ENCODE data around the gene COLEC12.

COLEC12 gene

DNA sequence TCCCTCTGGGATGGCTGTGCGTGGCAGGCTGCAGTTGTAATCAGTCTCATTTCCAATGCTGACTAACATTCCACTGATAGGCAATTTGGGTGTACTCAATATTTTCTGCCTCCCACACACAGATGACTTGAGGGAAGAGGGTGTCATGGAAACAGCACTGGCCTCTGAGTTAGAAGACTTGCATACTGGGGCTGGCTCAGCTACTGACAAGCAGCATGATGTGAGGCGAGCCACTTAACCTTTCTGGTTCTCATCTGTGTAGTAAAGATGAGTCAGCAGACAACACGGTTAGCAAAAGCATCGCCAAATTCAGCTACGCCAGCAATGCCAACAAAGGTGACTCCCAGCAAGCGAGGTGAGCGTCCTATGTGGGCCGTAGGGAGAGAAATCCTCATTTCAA lies 73.5 kb downstream of the COLEC12 start:
- Histone ChIP-seq H3K9ac (ENCODE audit: low read depth, low read length) (no peak overlapping the region), H3K36me3 (ENCODE audit: control insufficient read depth, insufficient read depth, low read length) (no peaks in the 10 kb centered on the region), H3K9me3 (ENCODE audit: control insufficient read depth, insufficient read depth, low read length) (no peaks in the 10 kb centered on the region), H3K4me3 (ENCODE audit: low read depth, low read length) (no peak overlapping the region), H3K27me3 (ENCODE audit: control insufficient read depth, insufficient read depth, low read length) (no peaks in the 10 kb centered on the region), H3K4me1 (ENCODE audit: control insufficient read depth, insufficient read depth, low read length) (no peaks in the 10 kb centered on the region)

DNA sequence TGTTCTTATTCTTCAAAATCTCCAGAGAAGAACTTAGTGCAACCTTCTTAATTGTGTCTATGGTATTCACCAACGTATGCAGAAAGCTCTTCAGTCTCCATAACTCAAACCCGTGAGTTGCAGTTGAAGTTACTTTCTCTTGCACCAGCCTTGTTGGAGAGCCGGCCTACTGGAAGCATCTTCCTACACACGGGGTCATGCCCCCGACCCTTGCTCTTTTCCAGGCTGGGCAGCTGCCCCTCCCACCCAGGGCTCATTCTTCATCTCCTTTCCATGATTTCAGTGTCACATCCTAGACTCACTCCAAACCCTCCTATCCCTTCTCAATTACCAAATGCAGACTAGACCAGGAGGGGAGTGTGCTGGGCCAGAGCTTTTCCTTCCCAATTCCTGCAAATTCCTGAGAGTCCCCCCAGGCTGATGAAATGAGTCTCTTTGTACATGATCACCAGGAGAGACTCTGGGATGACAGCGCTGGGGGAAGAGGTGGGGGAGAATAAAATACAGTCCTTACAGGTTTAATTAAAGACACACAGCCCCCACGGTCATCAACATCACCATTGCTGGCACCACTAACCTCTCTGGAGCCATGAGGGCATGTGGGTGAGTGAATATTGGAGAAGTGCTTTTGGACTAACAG lies 75.3 kb downstream of the COLEC12 start:
- Histone ChIP-seq H3K9me3 (ENCODE audit: control insufficient read depth, insufficient read depth, low read length) (no peaks in the 10 kb centered on the region), H3K9ac (ENCODE audit: low read depth, low read length) (no peak overlapping the region), H3K4me1 (ENCODE audit: control insufficient read depth, insufficient read depth, low read length) (peaks cover 6% of the 10 kb centered on the region), H3K36me3 (ENCODE audit: control insufficient read depth, insufficient read depth, low read length) (no peaks in the 10 kb centered on the region), H3K4me3 (ENCODE audit: low read depth, low read length) (no peak overlapping the region), H3K27me3 (ENCODE audit: control insufficient read depth, insufficient read depth, low read length) (no peaks in the 10 kb centered on the region)

DNA sequence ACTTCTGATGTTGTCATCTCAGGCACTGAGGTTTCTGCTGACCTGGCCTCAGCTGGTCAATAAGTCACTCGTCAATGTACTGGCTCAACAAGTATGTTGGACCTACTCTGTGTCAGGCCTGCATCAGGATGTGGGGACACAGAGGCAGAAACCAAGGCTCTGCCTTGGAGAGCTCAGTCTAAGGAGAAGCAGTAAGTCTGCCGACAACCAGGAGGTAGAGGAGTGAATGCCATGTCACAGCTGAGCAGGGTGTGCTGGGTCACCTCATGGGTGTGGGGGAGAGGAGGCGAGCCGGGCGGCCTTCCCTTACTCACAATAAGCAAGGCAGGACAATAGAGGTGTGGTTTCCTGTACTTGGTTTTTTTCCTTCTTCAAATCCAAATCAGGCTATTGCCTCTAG lies 75.8 kb downstream of the COLEC12 start:
- Histone ChIP-seq H3K9me3 (ENCODE audit: control insufficient read depth, insufficient read depth, low read length) (no peaks in the 10 kb centered on the region), H3K4me1 (ENCODE audit: control insufficient read depth, insufficient read depth, low read length) (peaks cover 6% of the 10 kb centered on the region), H3K36me3 (ENCODE audit: control insufficient read depth, insufficient read depth, low read length) (no peaks in the 10 kb centered on the region), H3K27me3 (ENCODE audit: control insufficient read depth, insufficient read depth, low read length) (no peaks in the 10 kb centered on the region), H3K4me3 (ENCODE audit: low read depth, low read length) (no peak overlapping the region), H3K9ac (ENCODE audit: low read depth, low read length) (no peak overlapping the region)

DNA sequence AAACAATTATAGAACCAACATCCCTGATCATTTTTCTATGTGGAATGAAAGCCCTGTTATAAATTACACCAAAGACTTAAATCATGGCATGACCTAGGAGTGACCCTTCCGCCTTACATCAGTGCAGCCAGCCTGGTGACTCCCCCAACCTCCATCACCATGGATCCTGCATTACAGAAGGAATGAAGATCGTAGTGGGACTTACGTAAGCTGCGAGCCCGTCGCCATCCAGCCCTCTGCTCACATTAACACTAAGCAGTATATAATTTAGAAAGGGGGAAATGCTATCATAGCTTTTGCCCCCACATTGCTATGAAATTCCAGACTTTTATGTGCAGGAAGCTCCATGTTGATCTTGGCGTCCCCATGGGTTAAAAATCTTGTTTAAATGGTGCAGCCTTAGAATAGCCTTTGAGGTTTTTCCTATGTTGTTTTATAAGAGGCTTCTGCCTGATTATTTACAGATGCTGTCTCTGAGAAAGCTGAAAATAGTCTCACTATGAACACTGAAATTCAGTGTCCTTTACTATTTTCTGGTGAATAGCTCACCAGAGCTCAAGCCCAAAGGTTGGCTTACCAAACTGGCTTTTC lies 76.3 kb downstream of the COLEC12 start:
- peaks cover 6% of the 10 kb centered on the region for H3K4me1 ChIP-seq (ENCODE audit: control insufficient read depth, insufficient read depth, low read length)
- no peaks in the 10 kb centered on the region for H3K9me3 ChIP-seq (ENCODE audit: control insufficient read depth, insufficient read depth, low read length)
- H3K9ac ChIP-seq (ENCODE audit: low read depth, low read length), result no peak overlapping the region

DNA sequence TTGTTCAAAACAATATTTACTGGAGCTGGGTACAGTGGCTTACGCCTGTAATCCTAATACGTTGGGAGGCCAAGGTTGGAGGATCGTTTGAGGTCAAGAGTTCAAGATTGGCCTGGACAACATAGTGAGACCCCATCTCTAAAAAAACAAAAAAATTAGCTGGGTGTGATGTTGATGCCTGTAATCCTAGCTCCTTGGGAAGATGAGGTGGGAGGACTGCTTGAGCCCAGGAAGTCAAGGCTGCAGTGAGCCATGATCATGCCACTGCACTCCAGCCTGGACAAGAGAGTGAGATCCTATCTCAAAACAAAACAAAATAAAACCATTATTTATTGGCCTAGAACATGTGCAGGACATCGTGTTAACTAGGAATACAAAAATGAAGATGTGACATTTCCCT lies 77.5 kb downstream of the COLEC12 start:
- Histone ChIP-seq H3K27me3 (ENCODE audit: control insufficient read depth, insufficient read depth, low read length) (no peaks in the 10 kb centered on the region), H3K4me1 (ENCODE audit: control insufficient read depth, insufficient read depth, low read length) (peaks cover 6% of the 10 kb centered on the region), H3K4me3 (ENCODE audit: low read depth, low read length) (no peak overlapping the region), H3K9me3 (ENCODE audit: control insufficient read depth, insufficient read depth, low read length) (no peaks in the 10 kb centered on the region), H3K9ac (ENCODE audit: low read depth, low read length) (no peak overlapping the region), H3K36me3 (ENCODE audit: control insufficient read depth, insufficient read depth, low read length) (no peaks in the 10 kb centered on the region)

More for the DNA sequence above, 76.3 kb downstream of the COLEC12 start:
- no peaks in the 10 kb centered on the region for H3K27me3 ChIP-seq (ENCODE audit: control insufficient read depth, insufficient read depth, low read length)
- H3K36me3 ChIP-seq (ENCODE audit: control insufficient read depth, insufficient read depth, low read length), result no peaks in the 10 kb centered on the region
- no peak overlapping the region for H3K4me3 ChIP-seq (ENCODE audit: low read depth, low read length)

DNA sequence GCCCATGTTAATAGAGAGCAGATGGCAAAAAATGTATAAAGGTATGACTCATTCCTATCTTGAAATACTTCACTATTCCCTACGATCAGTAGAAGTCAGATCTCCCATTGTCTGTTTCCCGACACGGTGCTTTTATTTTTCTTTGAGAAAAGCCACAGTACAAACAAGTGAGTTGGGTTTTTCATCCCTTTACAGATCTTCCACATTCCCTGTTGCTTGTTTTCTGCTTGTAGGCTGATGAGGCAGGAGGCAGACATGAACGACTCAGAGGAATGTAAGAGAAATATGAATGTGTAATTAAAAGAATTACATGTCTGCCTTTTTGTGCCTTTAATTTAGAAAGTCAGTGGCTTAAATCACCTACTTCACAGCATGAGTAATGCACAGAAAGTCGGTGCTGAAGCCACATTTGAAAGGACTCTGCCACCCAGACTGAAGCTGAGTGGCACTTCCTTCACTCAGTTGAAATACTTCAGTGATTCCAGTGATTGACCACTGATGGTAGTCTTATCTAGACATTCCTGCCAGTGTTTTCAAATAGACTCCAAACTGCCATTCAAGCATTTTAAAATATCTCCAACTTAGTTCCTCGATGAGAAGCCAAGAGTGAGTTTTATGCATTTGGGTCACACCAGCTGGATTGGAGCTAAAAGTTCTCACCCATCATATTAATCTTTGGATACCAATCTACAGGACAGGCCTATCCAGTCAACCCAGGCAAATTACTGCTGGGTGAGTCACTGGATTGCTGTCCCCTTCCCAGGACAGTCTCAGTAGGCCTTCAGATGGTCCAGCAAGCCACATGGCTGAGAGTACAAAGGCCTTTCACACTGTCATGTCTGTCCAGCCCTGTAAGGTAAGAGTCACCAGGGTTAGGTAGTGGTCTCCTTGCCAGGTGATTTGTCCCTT lies 79.0 kb downstream of the COLEC12 start:
- H3K27me3 ChIP-seq (ENCODE audit: control insufficient read depth, insufficient read depth, low read length), result no peaks in the 10 kb centered on the region
- peaks cover 6% of the 10 kb centered on the region for H3K4me1 ChIP-seq (ENCODE audit: control insufficient read depth, insufficient read depth, low read length)
- H3K9me3 ChIP-seq (ENCODE audit: control insufficient read depth, insufficient read depth, low read length), result no peaks in the 10 kb centered on the region
- no peak overlapping the region for H3K9ac ChIP-seq (ENCODE audit: low read depth, low read length)
- no peak overlapping the region for H3K4me3 ChIP-seq (ENCODE audit: low read depth, low read length)
- no peaks in the 10 kb centered on the region for H3K36me3 ChIP-seq (ENCODE audit: control insufficient read depth, insufficient read depth, low read length)

DNA sequence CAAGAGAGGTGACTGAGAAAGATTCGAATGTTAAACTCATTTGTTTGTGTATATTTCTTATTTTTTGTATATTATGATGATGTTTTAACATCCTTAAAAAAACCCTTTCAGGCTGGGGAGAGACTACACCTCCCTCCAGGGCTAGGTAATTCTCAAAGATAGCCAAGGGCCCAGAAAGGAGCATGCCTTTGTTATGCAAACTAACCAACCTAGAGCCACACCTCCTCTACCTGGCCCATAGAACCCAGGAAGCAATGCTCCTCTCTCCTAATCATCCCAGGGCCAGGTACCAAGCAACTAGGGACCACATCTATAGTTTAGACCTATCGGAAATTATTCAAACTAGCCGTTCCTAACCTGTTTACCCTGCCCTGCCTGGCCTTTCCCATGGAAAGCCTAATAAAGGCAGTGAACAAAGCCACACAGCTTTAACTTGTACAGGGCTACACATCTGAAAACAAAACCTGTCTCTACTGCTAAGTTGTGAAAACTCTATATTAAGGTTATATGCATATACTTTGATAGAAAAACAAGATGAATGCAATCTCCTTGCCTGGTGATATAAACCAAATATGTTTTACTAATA lies 79.7 kb downstream of the COLEC12 start:
- H3K4me1 ChIP-seq (ENCODE audit: control insufficient read depth, insufficient read depth, low read length), result peaks cover 6% of the 10 kb centered on the region
- H3K4me3 ChIP-seq (ENCODE audit: low read depth, low read length), result no peak overlapping the region
- H3K9me3 ChIP-seq (ENCODE audit: control insufficient read depth, insufficient read depth, low read length), result no peaks in the 10 kb centered on the region
- H3K36me3 ChIP-seq (ENCODE audit: control insufficient read depth, insufficient read depth, low read length), result no peaks in the 10 kb centered on the region
- H3K27me3 ChIP-seq (ENCODE audit: control insufficient read depth, insufficient read depth, low read length), result no peaks in the 10 kb centered on the region
- H3K9ac ChIP-seq (ENCODE audit: low read depth, low read length), result no peak overlapping the region

DNA sequence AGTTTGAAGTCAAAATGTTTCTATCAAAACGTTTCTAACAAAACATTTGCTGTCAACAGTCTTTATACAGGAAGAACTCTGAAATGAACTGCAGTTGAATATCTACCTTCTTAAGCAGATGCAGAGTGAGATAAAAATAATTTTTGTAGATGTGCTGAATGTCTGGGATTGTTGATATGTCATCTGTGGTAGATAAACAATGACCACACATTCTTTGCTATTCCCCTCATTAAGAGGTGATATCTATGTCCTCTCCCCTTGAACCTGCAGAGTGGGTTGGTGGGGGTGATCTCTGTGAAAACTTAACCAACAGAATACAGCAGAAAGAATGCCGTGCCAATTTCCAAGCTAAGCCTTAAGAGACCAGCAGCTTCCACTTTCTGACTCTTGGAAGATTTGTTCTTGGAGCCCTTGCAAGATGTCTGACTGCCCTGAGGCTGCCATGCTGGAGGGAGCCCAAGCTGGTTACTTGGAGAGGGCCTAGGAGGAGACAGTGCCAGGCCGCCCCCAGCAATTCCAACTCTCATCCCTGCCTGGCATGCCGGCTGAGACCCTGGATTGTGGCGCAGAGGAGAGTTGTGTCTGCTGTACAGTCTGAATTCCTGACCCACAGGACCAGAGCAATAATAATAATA lies 80.8 kb downstream of the COLEC12 start:
- H3K36me3 ChIP-seq (ENCODE audit: control insufficient read depth, insufficient read depth, low read length), result no peaks in the 10 kb centered on the region
- H3K4me1 ChIP-seq (ENCODE audit: control insufficient read depth, insufficient read depth, low read length), result peaks cover 6% of the 10 kb centered on the region
- no peaks in the 10 kb centered on the region for H3K9me3 ChIP-seq (ENCODE audit: control insufficient read depth, insufficient read depth, low read length)
- no peak overlapping the region for H3K9ac ChIP-seq (ENCODE audit: low read depth, low read length)
- no peaks in the 10 kb centered on the region for H3K27me3 ChIP-seq (ENCODE audit: control insufficient read depth, insufficient read depth, low read length)
- no peak overlapping the region for H3K4me3 ChIP-seq (ENCODE audit: low read depth, low read length)

DNA sequence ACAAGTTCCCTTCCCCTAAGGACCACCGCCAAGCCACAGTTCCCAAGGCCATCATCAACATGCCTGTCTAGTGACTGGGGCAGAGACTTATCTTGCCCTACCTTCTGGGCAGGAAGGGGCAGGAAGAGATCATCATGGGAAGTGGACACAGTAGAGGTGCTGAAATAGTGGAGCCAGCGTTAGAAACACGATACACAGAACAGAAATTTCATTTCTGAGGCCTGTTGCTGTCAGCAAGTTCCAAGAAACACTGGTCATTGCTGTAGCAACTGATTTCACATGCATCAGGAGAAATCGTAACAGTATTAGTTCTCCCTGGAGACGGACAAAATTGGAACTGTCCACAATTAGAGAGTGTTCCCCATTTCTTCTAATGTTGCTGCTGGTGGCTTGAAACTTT lies 83.0 kb downstream of the COLEC12 start:
- no peaks in the 10 kb centered on the region for H3K9me3 ChIP-seq (ENCODE audit: control insufficient read depth, insufficient read depth, low read length)
- peaks cover 6% of the 10 kb centered on the region for H3K4me1 ChIP-seq (ENCODE audit: control insufficient read depth, insufficient read depth, low read length)
- no peaks in the 10 kb centered on the region for H3K27me3 ChIP-seq (ENCODE audit: control insufficient read depth, insufficient read depth, low read length)
- no peak overlapping the region for H3K4me3 ChIP-seq (ENCODE audit: low read depth, low read length)
- no peak overlapping the region for H3K9ac ChIP-seq (ENCODE audit: low read depth, low read length)
- H3K36me3 ChIP-seq (ENCODE audit: control insufficient read depth, insufficient read depth, low read length), result no peaks in the 10 kb centered on the region

DNA sequence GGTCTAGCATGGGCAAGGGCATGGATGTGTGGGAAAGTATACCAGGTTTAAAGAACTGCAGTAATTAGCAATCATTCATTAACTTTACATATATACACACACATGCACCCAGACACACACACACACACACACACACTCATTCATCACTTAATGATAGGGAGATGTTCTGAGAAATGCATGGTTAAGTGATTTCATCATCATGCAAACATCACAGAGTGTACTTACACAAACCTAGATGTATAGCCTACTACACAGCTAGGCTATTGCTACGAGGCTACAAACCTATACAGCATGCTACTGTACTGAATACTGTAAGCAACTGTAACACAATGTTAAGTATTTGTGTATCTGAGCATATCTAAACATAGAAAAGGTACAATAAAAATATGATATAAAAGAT lies 83.6 kb downstream of the COLEC12 start:
- H3K4me1 ChIP-seq (ENCODE audit: control insufficient read depth, insufficient read depth, low read length), result peaks cover 6% of the 10 kb centered on the region
- H3K27me3 ChIP-seq (ENCODE audit: control insufficient read depth, insufficient read depth, low read length), result no peaks in the 10 kb centered on the region
- no peak overlapping the region for H3K4me3 ChIP-seq (ENCODE audit: low read depth, low read length)
- H3K9ac ChIP-seq (ENCODE audit: low read depth, low read length), result no peak overlapping the region
- H3K36me3 ChIP-seq (ENCODE audit: control insufficient read depth, insufficient read depth, low read length), result no peaks in the 10 kb centered on the region
- no peaks in the 10 kb centered on the region for H3K9me3 ChIP-seq (ENCODE audit: control insufficient read depth, insufficient read depth, low read length)
